H1 (cell line): ENCODE measurements around the gene SLC1A3. TPM values are rescaled to one million over a fixed set of nuclear protein-coding genes. Genes with fewer than 3 reads are reported as not detected.

Source experiments
- CTCF ChIA-PET: fragments of 300-600 bp; sonication (Branson Sonifier 250); formaldehyde crosslinking; loops from one replicate; lab custom pipeline; 2021; ENCODE audit not compliant: partially characterized antibody; lab: Charles Lee
- POLR2A ChIA-PET: fragments of 300-600 bp; sonication (Branson Sonifier 250); formaldehyde crosslinking; loops from one replicate; lab custom pipeline; 2021; ENCODE audit warnings: inconsistent platforms; ENCODE audit not compliant: partially characterized antibody; lab: Charles Lee
- DNase-seq, 2 experiments: peaks; one replicate each; pipeline versions ENCODE4 v3.0.0 to v3.0.0-alpha.2; 2010 to 2022; ENCODE audit warnings: low spot score in 2 of 2, low read depth in 1 of 2, mixed read lengths in 1 of 2
- FAIRE-seq: peaks from 2 replicates; lab custom pipeline; 2011; peaks lifted over from hg19 to GRCh38; lab: Jason Lieb, UNC
- H2AFZ ChIP-seq: 2 replicates; pipeline ENCODE4 v1.8.1; 2012; ENCODE audit warnings: low read length, inconsistent platforms
- H2AK5ac ChIP-seq: 2 replicates; pipeline ENCODE4 v1.6.1; 2013; ENCODE audit warnings: low read depth, low read length
- H2BK120ac ChIP-seq: replicated peaks from 2 replicates; pipeline ENCODE3; 2013; ENCODE audit warnings: low read depth, low read length, inconsistent platforms
- H2BK12ac ChIP-seq: 2 replicates; pipeline ENCODE4 v1.6.1; 2013; ENCODE audit warnings: low read depth, low read length
- H2BK15ac ChIP-seq: 2 replicates; pipeline ENCODE4 v1.6.1; 2013; ENCODE audit warnings: low read length
- H2BK20ac ChIP-seq: 2 replicates; pipeline ENCODE4 v1.6.1; 2013; ENCODE audit warnings: low read length
- H2BK5ac ChIP-seq: 2 replicates; pipeline ENCODE4 v1.6.1; 2013; ENCODE audit warnings: low read depth, low read length
- H3K14ac ChIP-seq: 2 replicates; pipeline ENCODE4 v1.6.1; 2013; ENCODE audit warnings: inconsistent platforms; ENCODE audit not compliant: insufficient read length
- H3K18ac ChIP-seq: 2 replicates; pipeline ENCODE4 v1.6.1; 2013; ENCODE audit warnings: low read length; ENCODE audit errors: extremely low read depth
- H3K23ac ChIP-seq: 2 replicates; pipeline ENCODE4 v1.6.1; 2013; ENCODE audit warnings: inconsistent platforms; ENCODE audit not compliant: insufficient read length
- H3K23me2 ChIP-seq: 2 replicates; pipeline ENCODE4 v1.6.1; 2013; ENCODE audit warnings: low read depth, low read length
- H3K27ac ChIP-seq: 2 replicates; pipeline ENCODE4 v1.6.1; 2011; ENCODE audit warnings: low read depth, low read length, inconsistent platforms
- H3K27me3 ChIP-seq, 4 experiments: replicated peaks in 1 of 4; 1 replicate in 1 of 4; 2 replicates in 3 of 4; pipeline versions ENCODE4 v1.6.1 to v1.8.1; 2011 to 2013; ENCODE audit warnings: low read length in 3 of 4, mild to moderate bottlenecking in 3 of 4, inconsistent platforms in 2 of 4, mixed read lengths in 2 of 4, moderate library complexity in 1 of 4; ENCODE audit not compliant: control insufficient read depth in 3 of 4, insufficient read depth in 3 of 4; ENCODE audit errors: extremely low read depth in 1 of 4
- H3K36me3 ChIP-seq, 4 experiments: 2 replicates each; pipeline versions ENCODE4 v1.6.1 to v1.8.1; 2011 to 2013; ENCODE audit warnings: mild to moderate bottlenecking in 4 of 4, low read length in 3 of 4, moderate library complexity in 2 of 4, control low read depth in 1 of 4, inconsistent platforms in 1 of 4; ENCODE audit not compliant: insufficient read depth in 4 of 4, control insufficient read depth in 2 of 4
- H3K4ac ChIP-seq: replicated peaks from 2 replicates; pipeline ENCODE3; 2013; ENCODE audit warnings: low read length, low read depth, mixed read lengths, inconsistent platforms; ENCODE audit not compliant: insufficient read length
- H3K4me1 ChIP-seq, 4 experiments: replicated peaks in 1 of 4; 1 replicate in 1 of 4; 2 replicates in 3 of 4; pipeline versions ENCODE4 v1.6.1 to v1.8.1; 2011 to 2013; ENCODE audit warnings: low read length in 3 of 4, inconsistent platforms in 2 of 4, mixed read lengths in 1 of 4; ENCODE audit not compliant: insufficient read depth in 4 of 4, control insufficient read depth in 3 of 4
- H3K4me2 ChIP-seq, 2 experiments: 2 replicates each; pipeline versions ENCODE4 v1.6.1 to v1.8.1; 2011 to 2013; ENCODE audit warnings: low read depth in 2 of 2, low read length in 2 of 2, control low read depth in 1 of 2, inconsistent platforms in 1 of 2, mild to moderate bottlenecking in 1 of 2; ENCODE audit not compliant: insufficient read depth in 1 of 2
- H3K4me3 ChIP-seq, 4 experiments: fragments of 200-600, 300-600 bp in 1 of 4; sonication (generic), shearing (Covaris generic), sonication (Bioruptor Twin) in 1 of 4; 2 replicates each; pipeline versions ENCODE4 v1.5.1 to v1.8.1; 2011 to 2016; ENCODE audit warnings: low read length in 4 of 4, low read depth in 3 of 4, control low read depth in 2 of 4, inconsistent platforms in 2 of 4, mild to moderate bottlenecking in 2 of 4, mixed read lengths in 1 of 4, moderate library complexity in 1 of 4; ENCODE audit not compliant: insufficient read depth in 2 of 4; ENCODE audit errors: extremely low read depth in 1 of 4
- H3K56ac ChIP-seq: replicated peaks from 2 replicates; pipeline ENCODE3; 2013; ENCODE audit warnings: low read depth, mild to moderate bottlenecking, mixed read lengths, low read length, inconsistent platforms; ENCODE audit not compliant: insufficient read length
- H3K79me1 ChIP-seq: 2 replicates; pipeline ENCODE4 v1.6.1; 2013; ENCODE audit warnings: low read depth, low read length, control low read depth
- H3K79me2 ChIP-seq, 2 experiments: 2 replicates each; pipeline versions ENCODE4 v1.6.1 to v1.8.1; 2012 to 2013; ENCODE audit warnings: low read length in 2 of 2, mild to moderate bottlenecking in 2 of 2, inconsistent platforms in 1 of 2; ENCODE audit not compliant: insufficient read depth in 2 of 2, control insufficient read depth in 1 of 2
- H3K9ac ChIP-seq, 4 experiments: replicated peaks in 1 of 4; 1 replicate in 1 of 4; 2 replicates in 3 of 4; pipeline versions ENCODE4 v1.6.1 to v1.8.1; 2011 to 2013; ENCODE audit warnings: low read depth in 3 of 4, low read length in 3 of 4, control low read depth in 2 of 4, mild to moderate bottlenecking in 2 of 4, moderate library complexity in 2 of 4, inconsistent platforms in 1 of 4; ENCODE audit errors: extremely low read depth in 1 of 4
- H3K9me3 ChIP-seq, 2 experiments: 2 replicates each; pipeline versions ENCODE4 v1.6.1 to v1.8.1; 2012 to 2013; ENCODE audit warnings: mild to moderate bottlenecking in 2 of 2, moderate library complexity in 2 of 2, control low read depth in 1 of 2, inconsistent platforms in 1 of 2, low read depth in 1 of 2, low read length in 1 of 2, mixed read lengths in 1 of 2; ENCODE audit not compliant: insufficient read depth in 2 of 2
- H4K20me1 ChIP-seq, 2 experiments: replicated peaks in 1 of 2; 2 replicates each; pipeline versions ENCODE3 to v1.8.1; 2011 to 2013; ENCODE audit warnings: inconsistent platforms in 2 of 2, low read length in 2 of 2, mild to moderate bottlenecking in 1 of 2; ENCODE audit not compliant: insufficient read depth in 2 of 2, control insufficient read depth in 1 of 2
- H4K5ac ChIP-seq: 2 replicates; pipeline ENCODE4 v1.6.1; 2013; ENCODE audit warnings: low read length, low read depth, mixed read lengths, inconsistent platforms; ENCODE audit not compliant: insufficient read length
- H4K8ac ChIP-seq: 2 replicates; pipeline ENCODE4 v1.8.0; 2013; ENCODE audit warnings: mild to moderate bottlenecking, moderate library complexity, low read length, inconsistent platforms; ENCODE audit not compliant: insufficient read depth; ENCODE audit errors: extremely low read depth
- H4K91ac ChIP-seq: replicated peaks from 2 replicates; pipeline ENCODE3; 2013; ENCODE audit warnings: low read length, mixed read lengths, inconsistent platforms; ENCODE audit not compliant: insufficient read length
- BACH1 ChIP-seq: IDR thresholded peaks from 2 replicates; pipeline ENCODE4 v1.6.1; 2012; ENCODE audit warnings: low read length, improper control_type of control experiment
- CBX8 ChIP-seq: fragments of 300-800, 300-1000 bp; sonication (generic); IDR thresholded peaks from 2 replicates; pipeline ENCODE4 v1.7.1; 2016; ENCODE audit warnings: low read depth, low read length, borderline replicate concordance
- CEBPB ChIP-seq: IDR thresholded peaks from 2 replicates; pipeline ENCODE4 v1.6.1; 2012; ENCODE audit warnings: low read depth, low read length
- CHD1 ChIP-seq: IDR thresholded peaks from 2 replicates; pipeline ENCODE4 v1.6.1; 2012; ENCODE audit warnings: low read depth, low read length, improper control_type of control experiment
- GTF2F1 ChIP-seq: IDR thresholded peaks from 2 replicates; pipeline ENCODE4 v1.6.1; 2012; ENCODE audit warnings: low read depth, low read length, improper control_type of control experiment, borderline replicate concordance
- MAFK ChIP-seq: IDR thresholded peaks from 2 replicates; pipeline ENCODE4 v1.6.1; 2012; ENCODE audit warnings: low read depth, mild to moderate bottlenecking, improper control_type of control experiment, low read length
- RFX5 ChIP-seq: IDR thresholded peaks from 2 replicates; pipeline ENCODE4 v1.6.1; 2011; ENCODE audit warnings: low read depth, low read length, improper control_type of control experiment, borderline replicate concordance
- RNF2 ChIP-seq: fragments of 200-900, 300-1000 bp; sonication (generic); IDR thresholded peaks from 2 replicates; pipeline ENCODE4 v1.7.1; 2016; ENCODE audit warnings: borderline replicate concordance, low read depth, mild to moderate bottlenecking, antibody characterized with exemption, low read length; ENCODE audit not compliant: poor library complexity, severe bottlenecking; ENCODE audit errors: missing control alignments
- RXRA ChIP-seq: IDR thresholded peaks from 2 replicates; pipeline ENCODE4 v1.6.1; 2011; ENCODE audit warnings: low read depth, mild to moderate bottlenecking, low read length, moderate library complexity; ENCODE audit not compliant: insufficient read depth
- SP2 ChIP-seq: IDR thresholded peaks from 2 replicates; pipeline ENCODE4 v1.6.1; 2012; ENCODE audit warnings: mild to moderate bottlenecking, low read length, inconsistent platforms
- TBP ChIP-seq: IDR thresholded peaks from 2 replicates; pipeline ENCODE4 v1.6.1; 2011; ENCODE audit warnings: low read depth, low read length, improper control_type of control experiment
- TCF12 ChIP-seq: IDR thresholded peaks from 2 replicates; pipeline ENCODE4 v1.6.1; 2011; ENCODE audit warnings: low read depth, mild to moderate bottlenecking, low read length
- YY1 ChIP-seq: IDR thresholded peaks from 2 replicates; pipeline ENCODE4 v1.6.1; 2011; ENCODE audit warnings: low read depth, mild to moderate bottlenecking, low read length
- polyA plus RNA-seq, 7 experiments: library from polyadenylated mRNA; depleted of rRNA in 3 of 7; stranded (reverse) in 5 of 7; unstranded in 2 of 7; fragments of >200 nt in 5 of 7; fragments of 200-250 nt in 2 of 7; gene quantifications; 1 replicate in 5 of 7; 2 replicates in 1 of 7; 4 replicates in 1 of 7; pipeline versions ENCODE4 v1.2.1 to v1.2.3, GENCODE V29; 2011 to 2013; ENCODE audit warnings: missing spikeins in 2 of 7, mixed read lengths in 2 of 7
- total RNA-seq: library from RNA; stranded (reverse); fragmentation: NEBNext Ultra II Directional; extraction: Animal tissue kit (Norgen Biotek cat#: 25700); gene quantifications from 2 replicates; pipeline ENCODE4 v1.2.1, GENCODE V29; 2021
- TF ChIP-seq, protein P1 (sequence below): IDR thresholded peaks from 2 replicates; pipeline ENCODE4 v1.6.1; 2012; ENCODE audit warnings: low read length, inconsistent platforms

Gene SLC1A3
- total and polyA plus RNA-seq, 2 of the 8 experiments (the other 6 are each of a cell fraction or from before 2014, with no cell fraction given): 26.7 to 35.3 TPM

DNA sequence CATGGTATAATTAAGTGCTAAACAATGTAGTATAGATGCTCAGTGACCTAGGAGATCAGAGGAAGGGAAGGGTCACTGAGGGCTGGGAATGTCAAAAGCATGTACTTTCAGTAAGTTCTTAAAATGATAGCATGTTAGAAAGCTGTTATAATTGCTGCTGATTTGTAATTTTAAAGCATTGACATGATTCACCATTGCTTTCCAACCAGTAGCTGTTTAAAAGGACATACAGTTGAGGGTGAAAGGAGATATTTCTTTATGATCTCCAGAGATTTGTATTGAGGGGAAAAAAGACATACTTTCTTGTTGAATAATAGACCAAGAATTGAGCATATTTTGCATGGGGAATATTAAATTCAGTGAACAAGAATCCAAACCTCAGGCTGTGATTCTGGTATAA lies 1.2 kb upstream of the SLC1A3 start:
- Histone ChIP-seq H3K4me3 (no peak overlapping the region), H2BK120ac (no peak overlapping the region), H2BK5ac (no peak overlapping the region), H3K4ac (no peak overlapping the region), H4K91ac (no peak overlapping the region), H3K14ac (no peak overlapping the region), H2BK20ac (no peak overlapping the region), H2BK15ac (no peak overlapping the region), H3K56ac (no peak overlapping the region), H4K8ac (no peak overlapping the region), H3K9me3 (no peaks in the 10 kb centered on the region), H3K27ac (no peak overlapping the region), H4K20me1 (no peaks in the 10 kb centered on the region), H4K5ac (no peak overlapping the region), H3K79me1 (no peaks in the 10 kb centered on the region), H3K23me2 (0 out of 2 replicates have a peak, but pooled peaks cover 2% of the 10 kb centered on the region), H3K9ac (no peak overlapping the region), H3K23ac (no peak overlapping the region), H3K18ac (no peak overlapping the region), H2AFZ (no peak overlapping the region), H3K4me2 (no peak overlapping the region; a peak in 1 of 4 replicates), H2AK5ac (no peak overlapping the region), H3K36me3 (peaks cover 0 to 6% (median 3%) of the 10 kb centered on the region in 4 experiments; a peak in 5 of 8 replicates), H3K4me1 (peaks cover 5 to 10% (median 6%) of the 10 kb centered on the region in 4 experiments; a peak in 6 of 7 replicates), H3K27me3 (no peaks in the 10 kb centered on the region), H3K79me2 (peaks cover 0 to 35% of the 10 kb centered on the region in 2 experiments; a peak in 2 of 4 replicates), H2BK12ac (no peak overlapping the region)
- DNase-seq: no peak
- FAIRE-seq: no peak
- ChIA-PET POLR2A (interaction anchor here (1.5 to 4.4 kb wide), 2 partner anchors 14 to 19 kb away, joined by 3 to 26 read pairs; no protein-coding TSS in a partner anchor), CTCF (interaction anchor here (0.7 to 3.2 kb wide), 8 partner anchors 9 to 91 kb away, joined by 3 to 41 read pairs (median 4); no protein-coding TSS in a partner anchor)
- TF ChIP-seq TBP (no peak), CBX8 (no peak), BACH1 (no peak), RXRA (no peak), CHD1 (no peak), TCF12 (no peak), CEBPB (no peak), RFX5 (no peak), RNF2 (no peak), SP2 (no peak), GTF2F1 (no peak), MAFK (no peak), YY1 (no peak)
- TF ChIP-seq, protein P1, sequence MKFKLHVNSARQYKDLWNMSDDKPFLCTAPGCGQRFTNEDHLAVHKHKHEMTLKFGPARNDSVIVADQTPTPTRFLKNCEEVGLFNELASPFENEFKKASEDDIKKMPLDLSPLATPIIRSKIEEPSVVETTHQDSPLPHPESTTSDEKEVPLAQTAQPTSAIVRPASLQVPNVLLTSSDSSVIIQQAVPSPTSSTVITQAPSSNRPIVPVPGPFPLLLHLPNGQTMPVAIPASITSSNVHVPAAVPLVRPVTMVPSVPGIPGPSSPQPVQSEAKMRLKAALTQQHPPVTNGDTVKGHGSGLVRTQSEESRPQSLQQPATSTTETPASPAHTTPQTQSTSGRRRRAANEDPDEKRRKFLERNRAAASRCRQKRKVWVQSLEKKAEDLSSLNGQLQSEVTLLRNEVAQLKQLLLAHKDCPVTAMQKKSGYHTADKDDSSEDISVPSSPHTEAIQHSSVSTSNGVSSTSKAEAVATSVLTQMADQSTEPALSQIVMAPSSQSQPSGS: no peak
